Right ventricle myocardium inferior (tissue), 1 donor: ENCODE measurements around the gene TCN1. TPM values are rescaled to one million over a fixed set of nuclear protein-coding genes. Genes with fewer than 3 reads are reported as not detected.

Source experiments
- ATAC-seq: fragments of 200-7000 bp; cut with Tn5 transposase; one replicate; pipeline ENCODE4 v1.9.1; 2020; ENCODE audit warnings: mild to moderate bottlenecking, moderate library complexity
- DNase-seq: peaks from one replicate; pipeline ENCODE4 v3.0.0; 2021; ENCODE audit errors: missing footprints
- intact Hi-C: fragments of 100-400 bp; cut with DNase I; formaldehyde crosslinking; loops from one replicate; pipeline ENCODE4 v1.11.0; 2022
- total RNA-seq: library from RNA; stranded (reverse); fragmentation: NEBNext Ultra II Directional; extraction: Animal tissue kit (Norgen Biotek cat#: 25700); gene quantifications from one replicate; pipeline ENCODE4 v1.2.1, GENCODE V29; 2021
- donor health status: DM: no; HTN: yes; CAD: no; lungs with severe emphysema.

TCN1 gene
- total RNA-seq, 1 donor from 2014 or later, result not detected

- no peak for DNase-seq
- intact Hi-C loops, result no loop called here
Measured at GRCh38 chr11:59814021-59814420, 52.3 kb downstream of the TCN1 start.

GRCh38 chr11:59813364-59813763 is 52.9 kb downstream of the TCN1 start:
- intact Hi-C loops, result no loop called here
- ATAC-seq, result no peak
- no peak for DNase-seq

More at GRCh38 chr11:59814021-59814420, 52.3 kb downstream of the TCN1 start:
- no peak for ATAC-seq

GRCh38 chr11:59812220-59812619 is 54.1 kb downstream of the TCN1 start:
- ATAC-seq (no peak), DNase-seq (no peak)
- intact Hi-C loops, result no loop called here

GRCh38 chr11:59810911-59811259 is 55.4 kb downstream of the TCN1 start:
- no peak for ATAC-seq
- no peak for DNase-seq
- intact Hi-C loops, result loop anchor here (2.0 kb wide), 1 partner anchor 56 kb away; the partner anchor contains the start of gene STX3

- DNase-seq, result peak; percentile 90
- ATAC-seq, result peak; percentile 98
- intact Hi-C loops, result loop anchor here (2.0 kb wide), 1 partner anchor 56 kb away; the partner anchor contains the start of gene STX3
Measured at GRCh38 chr11:59810189-59810910, 55.9 kb downstream of the TCN1 start, which contains the start of gene MRPL16. Gene MRPL16 (minus strand): TSS chr11:59810778. CDS start chr11:59810658, 120 bp downstream.

- intact Hi-C loops, result no loop called here
- DNase-seq (no peak), ATAC-seq (no peak)
Measured at GRCh38 chr11:59807047-59807610, 59.2 kb downstream of the TCN1 start.

- no peak for ATAC-seq
- DNase-seq, result no peak
- intact Hi-C loops, result loop anchor here (2.0 kb wide), 1 partner anchor 135 kb away; the partner anchor contains the start of gene PATL1
Measured at GRCh38 chr11:59804061-59804460, 62.2 kb downstream of the TCN1 start.

Other genes starting within 250 kb of the TCN1 start
- gene PATL1, start 197.4 kb downstream of the TCN1 start, total RNA-seq, result 22.3 TPM
- not detected for gene OR10V1, start 152.6 kb downstream of the TCN1 start, total RNA-seq
- 8.4 TPM for gene STX3, start 111.1 kb downstream of the TCN1 start, total RNA-seq
- 92.9 TPM for gene MRPL16, start 55.7 kb downstream of the TCN1 start, total RNA-seq
- gene CBLIF, start 21.0 kb downstream of the TCN1 start, total RNA-seq, result not detected
- gene OOSP3, start 12.3 kb upstream of the TCN1 start, total RNA-seq, result not detected
- not detected for gene OOSP1, start 71.9 kb upstream of the TCN1 start, total RNA-seq
- not detected for gene OOSP4A, start 97.5 kb upstream of the TCN1 start, total RNA-seq
- gene OOSP4B, start 150.7 kb upstream of the TCN1 start, total RNA-seq, result not detected
- not detected for gene OOSP2, start 173.9 kb upstream of the TCN1 start, total RNA-seq
- not detected for gene MS4A3, start 190.2 kb upstream of the TCN1 start, total RNA-seq
- 0.95 TPM for gene MS4A2, start 222.2 kb upstream of the TCN1 start, total RNA-seq